Spleen (tissue), 7 donors: Measurements from ENCODE around the gene CERS1.

Experiments
- POLR2A ChIP-seq, 3 donors: fragments of 450-650 bp; IDR thresholded peaks; one replicate each; pipeline ENCODE4 v1.5.1; 2017; ENCODE audit warnings: antibody characterized with exemption in 3 of 3, mild to moderate bottlenecking in 1 of 3
- TF ChIP-seq, protein P1 (sequence below), 11 experiments: fragments of 200-600 bp in 7 of 11; fragments of 450-650 bp in 4 of 11; sonication (generic) in 4 of 11; IDR thresholded peaks in 8 of 11; conservative IDR thresholded peaks in 3 of 11; 1 replicate in 7 of 11; 2 replicates in 4 of 11; pipeline versions ENCODE4 v1.4.0 to v1.8.0; 2016 to 2021; ENCODE audit warnings: antibody characterized with exemption in 11 of 11, inconsistent platforms in 4 of 11, mild to moderate bottlenecking in 1 of 11
- donor health status: DM: no; HTN: no; CAD: no; lungs with moderate emphysema.
- donor health status: DM: no; HTN: no; CAD: no.
- donor health status: DM: no; HTN: no; CAD: no.

DNA sequence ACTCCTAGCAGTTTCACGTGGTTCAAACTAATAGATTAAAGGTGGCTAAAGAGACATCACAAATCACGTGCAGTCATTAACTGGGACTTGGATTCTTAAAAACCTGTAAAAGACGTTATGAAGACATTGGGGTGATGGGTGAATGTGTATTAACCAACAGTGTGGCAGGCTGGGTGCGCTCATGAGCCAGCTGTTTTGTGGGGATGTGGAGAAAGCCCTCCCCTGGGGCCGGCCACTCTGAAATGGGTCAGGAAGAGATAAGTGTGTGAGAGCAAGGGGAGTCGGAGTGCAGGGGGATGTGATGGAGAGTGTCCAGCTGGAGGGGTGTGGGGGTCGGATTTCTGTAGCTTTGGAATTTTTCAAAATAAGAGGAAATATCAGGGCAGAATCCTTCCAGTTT is 53.8 kb downstream of the CERS1 start:
- TF ChIP-seq, protein P1, sequence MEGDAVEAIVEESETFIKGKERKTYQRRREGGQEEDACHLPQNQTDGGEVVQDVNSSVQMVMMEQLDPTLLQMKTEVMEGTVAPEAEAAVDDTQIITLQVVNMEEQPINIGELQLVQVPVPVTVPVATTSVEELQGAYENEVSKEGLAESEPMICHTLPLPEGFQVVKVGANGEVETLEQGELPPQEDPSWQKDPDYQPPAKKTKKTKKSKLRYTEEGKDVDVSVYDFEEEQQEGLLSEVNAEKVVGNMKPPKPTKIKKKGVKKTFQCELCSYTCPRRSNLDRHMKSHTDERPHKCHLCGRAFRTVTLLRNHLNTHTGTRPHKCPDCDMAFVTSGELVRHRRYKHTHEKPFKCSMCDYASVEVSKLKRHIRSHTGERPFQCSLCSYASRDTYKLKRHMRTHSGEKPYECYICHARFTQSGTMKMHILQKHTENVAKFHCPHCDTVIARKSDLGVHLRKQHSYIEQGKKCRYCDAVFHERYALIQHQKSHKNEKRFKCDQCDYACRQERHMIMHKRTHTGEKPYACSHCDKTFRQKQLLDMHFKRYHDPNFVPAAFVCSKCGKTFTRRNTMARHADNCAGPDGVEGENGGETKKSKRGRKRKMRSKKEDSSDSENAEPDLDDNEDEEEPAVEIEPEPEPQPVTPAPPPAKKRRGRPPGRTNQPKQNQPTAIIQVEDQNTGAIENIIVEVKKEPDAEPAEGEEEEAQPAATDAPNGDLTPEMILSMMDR (IDR thresholded peaks at IDR 0.05 in 8 of 11, conservative IDR thresholded peaks at IDR 0.05 in 3 of 11), result no peak
- no peak for TF ChIP-seq POLR2A (IDR thresholded peaks at IDR 0.05)
